Stomach (tissue), 9 donors: ENCODE results near the gene OTULIN. TPM values are rescaled to one million over a fixed set of nuclear protein-coding genes. Genes with fewer than 3 reads are reported as not detected.

Experiments
- DNase-seq, 2 donors: peaks; one replicate each; pipeline versions ENCODE4 v3.0.0 to v3.0.0-alpha.2; 2013 to 2019
- H3K27ac ChIP-seq, 5 donors: fragments of 200-600 bp in 4 of 5; sonication (generic) in 4 of 5; one replicate each; pipeline ENCODE4 v1.5.1; 2013 to 2019; ENCODE audit warnings: mild to moderate bottlenecking in 1 of 5, moderate library complexity in 1 of 5
- H3K27me3 ChIP-seq, 3 donors: fragments of 200-600 bp; sonication (generic); one replicate each; pipeline ENCODE4 v1.5.1; 2017 to 2019; ENCODE audit warnings: mixed run types in 1 of 3
- H3K36me3 ChIP-seq, 4 donors: fragments of 200-600 bp; sonication (generic); 1 replicate in 3 of 4; 2 replicates in 1 of 4; pipeline ENCODE4 v1.5.1; 2016 to 2019
- H3K4me1 ChIP-seq, 4 donors: fragments of 200-600 bp; sonication (generic); one replicate each; pipeline ENCODE4 v1.5.1; 2016 to 2019
- H3K4me3 ChIP-seq, 4 donors: fragments of 200-600 bp; sonication (generic) in 3 of 4; one replicate each; pipeline ENCODE4 v1.5.1; 2016 to 2019; ENCODE audit warnings: mild to moderate bottlenecking in 1 of 4
- H3K9me3 ChIP-seq, 4 donors: fragments of 200-600 bp; sonication (generic); one replicate each; pipeline ENCODE4 v1.5.1; 2016 to 2019
- CTCF ChIP-seq, 7 experiments: fragments of 450-650 bp in 4 of 7; fragments of 200-600 bp in 3 of 7; sonication (generic) in 3 of 7; IDR thresholded peaks; one replicate each; pipeline ENCODE4 v1.5.1; 2016 to 2019; ENCODE audit warnings: antibody characterized with exemption in 7 of 7, control low read depth in 2 of 7, mild to moderate bottlenecking in 1 of 7
- EP300 ChIP-seq: sonication (generic); formaldehyde crosslinking; IDR thresholded peaks from one replicate; pipeline ENCODE4 v1.6.1; 2017; ENCODE audit warnings: antibody characterized with exemption
- POLR2A ChIP-seq, 4 donors: fragments of 450-650 bp; IDR thresholded peaks; one replicate each; pipeline ENCODE4 v1.6.1; 2016; ENCODE audit warnings: antibody characterized with exemption in 4 of 4, control low read depth in 2 of 4, mild to moderate bottlenecking in 1 of 4, moderate library complexity in 1 of 4
- POLR2AphosphoS5 ChIP-seq, 3 donors: sonication (generic); formaldehyde crosslinking; IDR thresholded peaks; one replicate each; pipeline ENCODE4 v1.6.1; 2016; ENCODE audit warnings: antibody characterized with exemption in 3 of 3
- WGBS, 5 donors: extraction: QIAGEN DNeasy Blood & Tissue Kit in 3 of 5; methylation state at CpG; one replicate each; pipeline versions ENCODE4 v1.1.5 to v1.1.7; 2013 to 2018; 5-methylcytosine and 5-hydroxymethylcytosine counted together
- intact Hi-C: fragments of 100-400 bp; cut with DNase I; formaldehyde crosslinking; loops from one replicate; pipeline ENCODE4 v1.15.1; 2023; ENCODE audit warnings: low total_unique reads
- polyA plus RNA-seq, 3 donors: library from polyadenylated mRNA; stranded (reverse); fragments of 200-250 nt; gene quantifications; one replicate each; pipeline ENCODE4 v1.2.3, GENCODE V29; 2013
- total RNA-seq, 5 donors: library from RNA; depleted of rRNA; stranded (reverse); fragments of >200 nt; gene quantifications; one replicate each; pipeline versions ENCODE4 v1.1.0 to v1.2.3, GENCODE V29; 2014 to 2016
- donor health status: healthy with polysubstance abuse.
- donor health status: Bipolar disorder and iron deficiency.
- donor health status: healthy.

OTULIN gene
- total and polyA plus RNA-seq, 8 donors: 2.5 to 47.2 (median 13.7) TPM

DNA sequence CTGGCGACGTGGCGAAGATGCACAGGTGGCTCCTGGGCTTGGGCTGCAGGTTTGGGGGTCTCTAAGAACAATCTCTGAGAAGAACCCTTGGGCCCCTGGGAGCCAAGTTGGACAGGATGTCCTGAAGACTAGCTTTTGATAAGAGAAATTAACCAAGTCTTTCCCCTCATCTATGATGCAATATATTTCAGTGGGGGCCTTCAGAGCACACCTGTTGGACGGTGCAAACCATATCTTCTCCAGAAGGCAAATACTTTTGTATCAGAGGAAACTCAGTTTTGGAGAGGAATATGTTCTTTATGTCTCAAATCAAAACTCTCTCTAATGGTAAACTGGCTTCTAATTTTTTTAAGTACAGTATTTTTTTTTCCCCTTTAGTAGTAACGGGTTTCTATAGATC is 28.6 kb downstream of the OTULIN start:
- H3K9me3 ChIP-seq: peaks cover 0 to 10% (median 4%) of the 10 kb centered on the region in 4 donors
- H3K4me1 ChIP-seq: peaks cover 0 to 13% (median 0%) of the 10 kb centered on the region in 4 donors
- no peaks in the 10 kb centered on the region for H3K27me3 ChIP-seq
- no peak overlapping the region for H3K27ac ChIP-seq
- H3K36me3 ChIP-seq: peaks cover 62 to 89% (median 84%) of the 10 kb centered on the region in 4 donors
- no peak overlapping the region for H3K4me3 ChIP-seq
- intact Hi-C loops: no loop called here
- TF ChIP-seq POLR2AphosphoS5 (IDR thresholded peaks at IDR 0.05) (no peak), POLR2A (IDR thresholded peaks at IDR 0.05) (no peak), EP300 (no peak), CTCF (IDR thresholded peaks at IDR 0.05) (no peak)
- DNase-seq: no peak
- WGBS, 5 donors: 93 to 100% (median 99%) methylated on average over 5 of the region's 5 CpGs

- no peak for DNase-seq
- 84 to 91% (median 85%) methylated on average over 2 of the region's 2 CpGs for WGBS, 5 donors
- Histone ChIP-seq H3K4me1 (peaks cover 0 to 18% (median 0%) of the 10 kb centered on the region in 4 donors), H3K27ac (no peak overlapping the region), H3K9me3 (peaks cover 0 to 6% (median 2%) of the 10 kb centered on the region in 4 donors), H3K4me3 (no peak overlapping the region), H3K27me3 (no peaks in the 10 kb centered on the region), H3K36me3 (peaks cover 56 to 89% (median 84%) of the 10 kb centered on the region in 4 donors)
- intact Hi-C loops: no loop called here
- TF ChIP-seq CTCF (IDR thresholded peaks at IDR 0.05): no peak
- TF ChIP-seq POLR2AphosphoS5 (IDR thresholded peaks at IDR 0.05): no peak
- no peak for TF ChIP-seq EP300
- TF ChIP-seq POLR2A (IDR thresholded peaks at IDR 0.05): no peak
Observed at GRCh38 chr5:14695152-14695551, 30.6 kb downstream of the OTULIN start.

- WGBS, 5 donors: 30 to 49% (median 42%) methylated on average over 1 of the region's 1 CpG
- no peak overlapping the region for H3K27ac ChIP-seq
- H3K36me3 ChIP-seq: peaks cover 47 to 86% (median 81%) of the 10 kb centered on the region in 4 donors
- H3K4me3 ChIP-seq: no peak overlapping the region
- no peak for DNase-seq
- H3K4me1 ChIP-seq: peaks cover 0 to 25% (median 4%) of the 10 kb centered on the region in 4 donors
- no peak for TF ChIP-seq EP300
- no peak for TF ChIP-seq POLR2A (IDR thresholded peaks at IDR 0.05)
- TF ChIP-seq POLR2AphosphoS5 (IDR thresholded peaks at IDR 0.05): no peak
- TF ChIP-seq CTCF (IDR thresholded peaks at IDR 0.05): no peak
- no peaks in the 10 kb centered on the region for H3K27me3 ChIP-seq
- intact Hi-C loops: no loop called here
- no peaks in the 10 kb centered on the region for H3K9me3 ChIP-seq
Observed at GRCh38 chr5:14696057-14696456, 31.5 kb downstream of the OTULIN start.

GRCh38 chr5:14696851-14697250 is 32.3 kb downstream of the OTULIN start:
- intact Hi-C loops: no loop called here
- no peak for DNase-seq
- Histone ChIP-seq H3K27me3 (no peaks in the 10 kb centered on the region), H3K36me3 (peaks cover 44 to 85% (median 79%) of the 10 kb centered on the region in 4 donors), H3K27ac (no peak overlapping the region), H3K9me3 (no peaks in the 10 kb centered on the region), H3K4me3 (no peak overlapping the region), H3K4me1 (peaks cover 0 to 25% (median 5%) of the 10 kb centered on the region in 4 donors)
- WGBS, 5 donors: 83 to 100% (median 98%) methylated on average over 3 of the region's 3 CpGs
- TF ChIP-seq CTCF (IDR thresholded peaks at IDR 0.05) (no peak), POLR2A (IDR thresholded peaks at IDR 0.05) (no peak), EP300 (no peak), POLR2AphosphoS5 (IDR thresholded peaks at IDR 0.05) (no peak)
